Tibial nerve (tissue), 4 donors: ENCODE data around the gene RNF13. TPM values are rescaled to one million over a fixed set of nuclear protein-coding genes. Genes with fewer than 3 reads are reported as not detected.

Experiments used
- DNase-seq, 2 donors: peaks; one replicate each; pipeline ENCODE4 v3.0.0-alpha.2; 2019; ENCODE audit warnings: low spot score in 2 of 2
- H3K27ac ChIP-seq, 4 donors: fragments of 200-600 bp; sonication (generic) in 3 of 4; one replicate each; pipeline ENCODE4 v1.5.1; 2017 to 2019; ENCODE audit warnings: mild to moderate bottlenecking in 1 of 4
- H3K27me3 ChIP-seq, 2 donors: fragments of 200-600 bp; sonication (generic) in 1 of 2; one replicate each; pipeline versions ENCODE4 v1.5.1 to v1.6.0; 2017 to 2019
- H3K36me3 ChIP-seq, 3 donors: fragments of 200-600 bp; sonication (generic); one replicate each; pipeline ENCODE4 v1.5.1; 2018 to 2019
- H3K4me1 ChIP-seq, 4 donors: fragments of 200-600 bp; sonication (generic) in 3 of 4; one replicate each; pipeline ENCODE4 v1.5.1; 2017 to 2019
- H3K4me3 ChIP-seq, 4 donors: fragments of 200-600 bp; sonication (generic) in 3 of 4; one replicate each; pipeline ENCODE4 v1.5.1; 2017 to 2019; ENCODE audit warnings: mild to moderate bottlenecking in 1 of 4, moderate library complexity in 1 of 4
- H3K9me3 ChIP-seq, 4 donors: fragments of 200-600 bp; sonication (generic) in 3 of 4; one replicate each; pipeline ENCODE4 v1.5.1; 2017 to 2019
- CTCF ChIP-seq, 5 experiments: fragments of 200-600 bp in 3 of 5; fragments of 450-650 bp in 2 of 5; sonication (generic) in 3 of 5; IDR thresholded peaks; one replicate each; pipeline ENCODE4 v1.5.1; 2016 to 2019; ENCODE audit warnings: antibody characterized with exemption in 5 of 5, mild to moderate bottlenecking in 3 of 5, moderate library complexity in 2 of 5
- EP300 ChIP-seq, 2 donors: sonication (generic); formaldehyde crosslinking; IDR thresholded peaks; one replicate each; pipeline ENCODE4 v1.6.1; 2017; ENCODE audit warnings: antibody characterized with exemption in 2 of 2, mild to moderate bottlenecking in 1 of 2
- POLR2A ChIP-seq, 2 donors: fragments of 450-650 bp; IDR thresholded peaks; one replicate each; pipeline ENCODE4 v1.6.1; 2017; ENCODE audit warnings: antibody characterized with exemption in 2 of 2, mild to moderate bottlenecking in 2 of 2, moderate library complexity in 2 of 2
- WGBS, 2 donors: methylation state at CpG; one replicate each; pipeline ENCODE4 v1.1.5; 2018; 5-methylcytosine and 5-hydroxymethylcytosine counted together
- total RNA-seq, 4 donors: library from RNA; depleted of rRNA; stranded (reverse); fragments of >200 nt; gene quantifications; one replicate each; pipeline ENCODE4 v1.1.0, GENCODE V29; 2016

RNF13 gene
- total RNA-seq, 4 donors from 2014 or later = 107 to 142 (median 128) TPM

- TF ChIP-seq POLR2A (IDR thresholded peaks at IDR 0.05) (no peak), EP300 (IDR thresholded peaks at IDR 0.05) (no peak), CTCF (IDR thresholded peaks at IDR 0.05) (no peak)
- H3K36me3 ChIP-seq = peaks cover 0 to 17% (median 0%) of the 10 kb centered on the region in 3 donors
- H3K4me1 ChIP-seq = peaks cover 0 to 65% (median 10%) of the 10 kb centered on the region in 4 donors
- H3K4me3 ChIP-seq = no peak overlapping the region
- no peaks in the 10 kb centered on the region for H3K27me3 ChIP-seq
- H3K9me3 ChIP-seq = no peaks in the 10 kb centered on the region
- DNase-seq = no peak
- no peak overlapping the region for H3K27ac ChIP-seq
Observed at GRCh38 chr3:149965278-149965677, 152.3 kb downstream of the RNF13 start.

GRCh38 chr3:149967086-149967685 lies 154.2 kb downstream of the RNF13 start:
- 18 to 19% methylated on average over 9 of the region's 9 CpGs for WGBS, 2 donors
- no peak for TF ChIP-seq POLR2A (IDR thresholded peaks at IDR 0.05)
- TF ChIP-seq CTCF (IDR thresholded peaks at IDR 0.05) = peak; percentile 47 to 63 (median 58)
- TF ChIP-seq EP300 (IDR thresholded peaks at IDR 0.05) = no peak
- Histone ChIP-seq H3K9me3 (no peaks in the 10 kb centered on the region), H3K27me3 (no peaks in the 10 kb centered on the region), H3K36me3 (peaks cover 0 to 10% (median 0%) of the 10 kb centered on the region in 3 donors), H3K4me3 (no peak overlapping the region), H3K4me1 (peaks cover 0 to 72% (median 13%) of the 10 kb centered on the region in 4 donors), H3K27ac (peak overlapping the region in 1 of 4 donors; percentile 4)
- DNase-seq = no peak

GRCh38 chr3:149968216-149968615 lies 155.2 kb downstream of the RNF13 start:
- no peaks in the 10 kb centered on the region for H3K9me3 ChIP-seq
- TF ChIP-seq EP300 (IDR thresholded peaks at IDR 0.05) = no peak
- TF ChIP-seq CTCF (IDR thresholded peaks at IDR 0.05) = no peak
- no peak for TF ChIP-seq POLR2A (IDR thresholded peaks at IDR 0.05)
- H3K36me3 ChIP-seq = peaks cover 0 to 10% (median 0%) of the 10 kb centered on the region in 3 donors
- no peak for DNase-seq
- 62 to 68% methylated on average over 8 of the region's 8 CpGs for WGBS, 2 donors
- peak overlapping the region in 1 of 4 donors; percentile 93 for H3K27ac ChIP-seq
- no peaks in the 10 kb centered on the region for H3K27me3 ChIP-seq
- no peak overlapping the region for H3K4me3 ChIP-seq
- H3K4me1 ChIP-seq = peaks cover 0 to 71% (median 13%) of the 10 kb centered on the region in 4 donors

GRCh38 chr3:149969110-149969939 lies 156.3 kb downstream of the RNF13 start:
- Histone ChIP-seq H3K36me3 (peaks cover 0 to 10% (median 0%) of the 10 kb centered on the region in 3 donors), H3K27me3 (no peaks in the 10 kb centered on the region), H3K9me3 (no peaks in the 10 kb centered on the region), H3K4me3 (peak overlapping the region; percentile 72 to 90 (median 83)), H3K4me1 (peaks cover 0 to 60% (median 13%) of the 10 kb centered on the region in 4 donors), H3K27ac (peak overlapping the region; percentile 11 to 93 (median 90))
- 12 to 13% methylated on average over 15 of the region's 15 CpGs for WGBS, 2 donors
- TF ChIP-seq EP300 (IDR thresholded peaks at IDR 0.05) = peak in 1 of 2 donors; percentile 53
- peak in 4 of 5 experiments; percentile 6 to 34 (median 24) for TF ChIP-seq CTCF (IDR thresholded peaks at IDR 0.05)
- no peak for TF ChIP-seq POLR2A (IDR thresholded peaks at IDR 0.05)
- DNase-seq = peak; percentile 22 to 57
